HEK293 (cell line): ENCODE results near the gene CEND1.

Source experiments
- CTCF ChIA-PET: fragments of 350-600 bp; formaldehyde crosslinking; extraction: SDS; loops from one replicate; lab custom pipeline; 2021; ENCODE audit warnings: antibody characterized with exemption; lab: Yijun Ruan, JAX
- POLR2A ChIA-PET: fragments of 300-600 bp; formaldehyde crosslinking; extraction: SDS; loops from one replicate; lab custom pipeline; 2020; ENCODE audit warnings: antibody characterized with exemption, inconsistent platforms; lab: Yijun Ruan, JAX
- H3K27ac ChIP-seq: fragments of 200-500 bp; sonication (Bioruptor generic); 2 replicates; pipeline ENCODE4 v1.5.1; 2014; ENCODE audit warnings: low read depth, low read length, control low read depth, inconsistent platforms; ENCODE audit errors: extremely low read depth
- H3K36me3 ChIP-seq, 2 experiments: fragments of 200-500 bp in 1 of 2; sonication (Bioruptor generic) in 1 of 2; 1 replicate in 1 of 2; 2 replicates in 1 of 2; pipeline ENCODE4 v1.5.1; 2014 to 2017; ENCODE audit warnings: inconsistent platforms in 2 of 2, low read length in 2 of 2; ENCODE audit not compliant: control insufficient read depth in 2 of 2, insufficient read depth in 1 of 2
- H3K4me1 ChIP-seq: fragments of 200-500 bp; sonication (Bioruptor generic); 2 replicates; pipeline ENCODE4 v1.5.1; 2014; ENCODE audit warnings: mild to moderate bottlenecking, low read length, inconsistent platforms; ENCODE audit not compliant: control insufficient read depth, insufficient read depth
- H3K4me3 ChIP-seq: 2 replicates; pipeline ENCODE4 v1.5.1; 2011; ENCODE audit warnings: low read depth, mild to moderate bottlenecking, control low read depth, low read length, moderate library complexity
- H3K9me3 ChIP-seq: fragments of 200-500 bp; sonication (Bioruptor generic); 2 replicates; pipeline ENCODE4 v1.5.1; 2014; ENCODE audit warnings: low read depth, low read length, inconsistent platforms; ENCODE audit not compliant: control insufficient read depth, insufficient read depth
- BCL11A ChIP-seq: fragments of 450-650 bp; formaldehyde crosslinking; IDR thresholded peaks from 2 replicates; pipeline ENCODE4 v1.5.1; 2016; ENCODE audit warnings: low read depth, missing biosample characterization, missing genetic modification characterization
- EGR2 ChIP-seq: fragments of 450-650 bp; formaldehyde crosslinking; IDR thresholded peaks from 2 replicates; pipeline ENCODE4 v1.5.1; 2016; ENCODE audit warnings: low read depth, missing biosample characterization, missing genetic modification characterization
- GLIS1 ChIP-seq: fragments of 450-650 bp; formaldehyde crosslinking; IDR thresholded peaks from 2 replicates; pipeline ENCODE4 v1.5.1; 2016; ENCODE audit warnings: missing biosample characterization, missing genetic modification characterization
- GLIS2 ChIP-seq: fragments of 450-650 bp; formaldehyde crosslinking; IDR thresholded peaks from 2 replicates; pipeline ENCODE4 v1.5.1; 2016; ENCODE audit warnings: missing biosample characterization, missing genetic modification characterization
- KLF1 ChIP-seq: fragments of 450-650 bp; formaldehyde crosslinking; IDR thresholded peaks from 2 replicates; pipeline ENCODE4 v1.5.1; 2016; ENCODE audit warnings: missing biosample characterization, missing genetic modification characterization
- KLF10 ChIP-seq: fragments of 450-650 bp; IDR thresholded peaks from 2 replicates; pipeline ENCODE4 v1.5.1; 2018; ENCODE audit warnings: missing biosample characterization, mild to moderate bottlenecking, missing genetic modification characterization
- KLF7 ChIP-seq: fragments of 450-650 bp; formaldehyde crosslinking; IDR thresholded peaks from 2 replicates; pipeline ENCODE4 v1.5.1; 2016; ENCODE audit warnings: missing biosample characterization, missing genetic modification characterization, borderline replicate concordance
- KLF9 ChIP-seq: fragments of 450-650 bp; formaldehyde crosslinking; IDR thresholded peaks from 2 replicates; pipeline ENCODE4 v1.5.1; 2016; ENCODE audit warnings: missing biosample characterization, missing genetic modification characterization, low read depth
- SCRT1 ChIP-seq: fragments of 450-650 bp; formaldehyde crosslinking; IDR thresholded peaks from 2 replicates; pipeline ENCODE4 v1.5.1; 2016; ENCODE audit warnings: missing biosample characterization, missing genetic modification characterization, borderline replicate concordance
- SCRT2 ChIP-seq: fragments of 450-650 bp; formaldehyde crosslinking; IDR thresholded peaks from 2 replicates; pipeline ENCODE4 v1.5.1; 2016; ENCODE audit warnings: missing biosample characterization, missing genetic modification characterization
- SP3 ChIP-seq: fragments of 450-650 bp; formaldehyde crosslinking; IDR thresholded peaks from 2 replicates; pipeline ENCODE4 v1.5.1; 2016; ENCODE audit warnings: missing biosample characterization, missing genetic modification characterization
- WT1 ChIP-seq: fragments of 450-650 bp; formaldehyde crosslinking; IDR thresholded peaks from 2 replicates; pipeline ENCODE4 v1.5.1; 2016; ENCODE audit warnings: missing biosample characterization, missing genetic modification characterization
- ZFP3 ChIP-seq: fragments of 450-650 bp; formaldehyde crosslinking; IDR thresholded peaks from 2 replicates; pipeline ENCODE4 v1.5.1; 2016; ENCODE audit warnings: low read depth, missing biosample characterization, missing genetic modification characterization
- ZIC2 ChIP-seq: fragments of 450-650 bp; formaldehyde crosslinking; IDR thresholded peaks from 2 replicates; pipeline ENCODE4 v1.5.1; 2016; ENCODE audit warnings: missing biosample characterization, missing genetic modification characterization
- ZNF114 ChIP-seq: fragments of 450-650 bp; formaldehyde crosslinking; IDR thresholded peaks from 2 replicates; pipeline ENCODE4 v1.5.0; 2017; ENCODE audit warnings: missing biosample characterization, missing genetic modification characterization
- ZNF169 ChIP-seq: fragments of 450-650 bp; formaldehyde crosslinking; IDR thresholded peaks from 2 replicates; pipeline ENCODE4 v1.5.1; 2016; ENCODE audit warnings: missing biosample characterization, missing genetic modification characterization
- ZNF2 ChIP-seq: fragments of 450-650 bp; formaldehyde crosslinking; IDR thresholded peaks from 2 replicates; pipeline ENCODE4 v1.5.1; 2016; ENCODE audit warnings: missing biosample characterization, missing genetic modification characterization
- ZNF211 ChIP-seq: fragments of 450-650 bp; formaldehyde crosslinking; IDR thresholded peaks from 2 replicates; pipeline ENCODE4 v1.5.1; 2016; ENCODE audit warnings: low read depth, missing biosample characterization, missing genetic modification characterization
- ZNF221 ChIP-seq: fragments of 450-650 bp; formaldehyde crosslinking; IDR thresholded peaks from 2 replicates; pipeline ENCODE4 v1.5.1; 2017; ENCODE audit warnings: missing biosample characterization, missing genetic modification characterization, borderline replicate concordance
- ZNF341 ChIP-seq: fragments of 450-650 bp; formaldehyde crosslinking; IDR thresholded peaks from 2 replicates; pipeline ENCODE4; 2016; ENCODE audit warnings: low read depth, missing biosample characterization, missing genetic modification characterization
- ZNF416 ChIP-seq: fragments of 450-650 bp; formaldehyde crosslinking; IDR thresholded peaks from 2 replicates; pipeline ENCODE4 v1.5.1; 2016; ENCODE audit warnings: missing biosample characterization, missing genetic modification characterization
- ZNF548 ChIP-seq: fragments of 450-650 bp; formaldehyde crosslinking; IDR thresholded peaks from 2 replicates; pipeline ENCODE4 v1.5.1; 2016; ENCODE audit warnings: missing biosample characterization, missing genetic modification characterization
- ZNF549 ChIP-seq: fragments of 450-650 bp; IDR thresholded peaks from 2 replicates; pipeline ENCODE4 v1.5.1; 2018; ENCODE audit warnings: missing biosample characterization, missing genetic modification characterization, mild to moderate bottlenecking, inconsistent platforms, moderate library complexity
- ZNF560 ChIP-seq: fragments of 450-650 bp; formaldehyde crosslinking; IDR thresholded peaks from 2 replicates; pipeline ENCODE4 v1.5.1; 2017; ENCODE audit warnings: missing biosample characterization, missing genetic modification characterization, borderline replicate concordance
- ZNF596 ChIP-seq: fragments of 450-650 bp; IDR thresholded peaks from 2 replicates; pipeline ENCODE4 v1.5.0; 2018; ENCODE audit warnings: missing biosample characterization, mild to moderate bottlenecking, missing genetic modification characterization, moderate library complexity
- ZNF664 ChIP-seq: fragments of 450-650 bp; formaldehyde crosslinking; IDR thresholded peaks from 2 replicates; pipeline ENCODE4 v1.5.1; 2016; ENCODE audit warnings: missing biosample characterization, missing genetic modification characterization
- ZNF76 ChIP-seq: fragments of 450-650 bp; formaldehyde crosslinking; IDR thresholded peaks from 2 replicates; pipeline ENCODE4; 2016; ENCODE audit warnings: low read depth, missing biosample characterization, missing genetic modification characterization, borderline replicate concordance
- ZNF768 ChIP-seq: fragments of 450-650 bp; formaldehyde crosslinking; IDR thresholded peaks from 2 replicates; pipeline ENCODE4 v1.5.1; 2018; ENCODE audit warnings: missing biosample characterization, mild to moderate bottlenecking, missing genetic modification characterization
- ZNF785 ChIP-seq: fragments of 450-650 bp; formaldehyde crosslinking; IDR thresholded peaks from 2 replicates; pipeline ENCODE4 v1.5.1; 2016; ENCODE audit warnings: missing biosample characterization, missing genetic modification characterization
- ZNF792 ChIP-seq: fragments of 450-650 bp; formaldehyde crosslinking; IDR thresholded peaks from 2 replicates; pipeline ENCODE4 v1.5.1; 2016; ENCODE audit warnings: missing biosample characterization, missing genetic modification characterization
- ZSCAN16 ChIP-seq: fragments of 450-650 bp; formaldehyde crosslinking; IDR thresholded peaks from 2 replicates; pipeline ENCODE4 v1.5.1; 2016; ENCODE audit warnings: missing biosample characterization, missing genetic modification characterization
- ZSCAN30 ChIP-seq: fragments of 450-650 bp; IDR thresholded peaks from 2 replicates; pipeline ENCODE4 v1.5.1; 2018; ENCODE audit warnings: missing biosample characterization, mild to moderate bottlenecking, missing genetic modification characterization, moderate library complexity
- TF ChIP-seq, protein P1 (sequence below): fragments of 450-650 bp; formaldehyde crosslinking; IDR thresholded peaks from 2 replicates; pipeline ENCODE4 v1.5.1; 2016; ENCODE audit warnings: missing biosample characterization, missing genetic modification characterization
- TF ChIP-seq, protein P2 (sequence below): fragments of 450-650 bp; formaldehyde crosslinking; IDR thresholded peaks from 2 replicates; pipeline ENCODE4 v1.5.1; 2016; ENCODE audit warnings: missing biosample characterization, missing genetic modification characterization, borderline replicate concordance

The CEND1 gene

GRCh38 chr11:838441-839279 lies 48.8 kb upstream of the CEND1 start:
- ChIA-PET CTCF (interaction anchor here (0.7 kb wide), 3 partner anchors 10 to 319 kb away, joined by 3 to 4 read pairs (median 3); no protein-coding TSS in a partner anchor), POLR2A (interaction anchor here (0.6 to 15.0 kb wide), 5 partner anchors 7 to 33 kb away, joined by 3 to 202 read pairs (median 5); partner anchors contain the start of genes CD151, CRACR2B, PNPLA2 and RPLP2)
- no peak overlapping the region for H3K27ac ChIP-seq
- peaks cover 0 to 63% of the 10 kb centered on the region in 2 experiments; a peak in 1 of 3 replicates for H3K36me3 ChIP-seq
- no peaks in the 10 kb centered on the region; the same call in 1 of the 2 replicates for H3K4me1 ChIP-seq
- no peaks in the 10 kb centered on the region for H3K9me3 ChIP-seq
- H3K4me3 ChIP-seq = no peak overlapping the region
- TF ChIP-seq SP3 (tag by site-specific recombination) (peak; percentile 61), GLIS1 (tag by site-specific recombination) (no peak), ZNF549 (tag by site-specific recombination) (no peak), KLF10 (peak; percentile 91), BCL11A (tag by site-specific recombination) (peak; percentile 22; the same call in 1 of the 2 replicates), ZNF768 (no peak), ZNF341 (tag by site-specific recombination) (peak; percentile 14; the same call in 1 of the 2 replicates), KLF9 (peak; percentile 67), ZFP3 (tag by site-specific recombination) (no peak), ZIC2 (tag by site-specific recombination) (peak; percentile 30; the same call in 1 of the 2 replicates), KLF7 (tag by site-specific recombination) (peak; percentile 76; the same call in 1 of the 2 replicates), ZNF785 (no peak), KLF1 (tag by site-specific recombination) (peak; percentile 78), SCRT2 (tag by site-specific recombination) (peak; percentile 92), EGR2 (tag by site-specific recombination) (no peak), ZNF2 (tag by site-specific recombination) (no peak), ZNF114 (tag by site-specific recombination) (no peak), ZNF664 (tag by site-specific recombination) (peak; percentile 49; the same call in 1 of the 2 replicates), SCRT1 (tag by site-specific recombination) (peak; percentile 78), ZSCAN30 (0 out of 2 replicates have a peak, but pooled peaks have one; percentile 17), ZNF416 (tag by site-specific recombination) (no peak), ZNF169 (tag by site-specific recombination) (no peak), ZNF560 (tag by site-specific recombination) (no peak), ZNF76 (no peak), ZNF548 (tag by site-specific recombination) (no peak), ZNF596 (tag by site-specific recombination) (no peak), ZSCAN16 (tag by site-specific recombination) (peak; percentile 39; the same call in 1 of the 2 replicates), ZNF221 (tag by site-specific recombination) (no peak), ZNF211 (tag by site-specific recombination) (no peak), GLIS2 (tag by site-specific recombination) (peak; percentile 45), WT1 (tag by site-specific recombination) (no peak), ZNF792 (tag by site-specific recombination) (no peak)
- TF ChIP-seq, protein P1, sequence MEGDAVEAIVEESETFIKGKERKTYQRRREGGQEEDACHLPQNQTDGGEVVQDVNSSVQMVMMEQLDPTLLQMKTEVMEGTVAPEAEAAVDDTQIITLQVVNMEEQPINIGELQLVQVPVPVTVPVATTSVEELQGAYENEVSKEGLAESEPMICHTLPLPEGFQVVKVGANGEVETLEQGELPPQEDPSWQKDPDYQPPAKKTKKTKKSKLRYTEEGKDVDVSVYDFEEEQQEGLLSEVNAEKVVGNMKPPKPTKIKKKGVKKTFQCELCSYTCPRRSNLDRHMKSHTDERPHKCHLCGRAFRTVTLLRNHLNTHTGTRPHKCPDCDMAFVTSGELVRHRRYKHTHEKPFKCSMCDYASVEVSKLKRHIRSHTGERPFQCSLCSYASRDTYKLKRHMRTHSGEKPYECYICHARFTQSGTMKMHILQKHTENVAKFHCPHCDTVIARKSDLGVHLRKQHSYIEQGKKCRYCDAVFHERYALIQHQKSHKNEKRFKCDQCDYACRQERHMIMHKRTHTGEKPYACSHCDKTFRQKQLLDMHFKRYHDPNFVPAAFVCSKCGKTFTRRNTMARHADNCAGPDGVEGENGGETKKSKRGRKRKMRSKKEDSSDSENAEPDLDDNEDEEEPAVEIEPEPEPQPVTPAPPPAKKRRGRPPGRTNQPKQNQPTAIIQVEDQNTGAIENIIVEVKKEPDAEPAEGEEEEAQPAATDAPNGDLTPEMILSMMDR (tag by site-specific recombination) = peak; percentile 65
- TF ChIP-seq, protein P2, sequence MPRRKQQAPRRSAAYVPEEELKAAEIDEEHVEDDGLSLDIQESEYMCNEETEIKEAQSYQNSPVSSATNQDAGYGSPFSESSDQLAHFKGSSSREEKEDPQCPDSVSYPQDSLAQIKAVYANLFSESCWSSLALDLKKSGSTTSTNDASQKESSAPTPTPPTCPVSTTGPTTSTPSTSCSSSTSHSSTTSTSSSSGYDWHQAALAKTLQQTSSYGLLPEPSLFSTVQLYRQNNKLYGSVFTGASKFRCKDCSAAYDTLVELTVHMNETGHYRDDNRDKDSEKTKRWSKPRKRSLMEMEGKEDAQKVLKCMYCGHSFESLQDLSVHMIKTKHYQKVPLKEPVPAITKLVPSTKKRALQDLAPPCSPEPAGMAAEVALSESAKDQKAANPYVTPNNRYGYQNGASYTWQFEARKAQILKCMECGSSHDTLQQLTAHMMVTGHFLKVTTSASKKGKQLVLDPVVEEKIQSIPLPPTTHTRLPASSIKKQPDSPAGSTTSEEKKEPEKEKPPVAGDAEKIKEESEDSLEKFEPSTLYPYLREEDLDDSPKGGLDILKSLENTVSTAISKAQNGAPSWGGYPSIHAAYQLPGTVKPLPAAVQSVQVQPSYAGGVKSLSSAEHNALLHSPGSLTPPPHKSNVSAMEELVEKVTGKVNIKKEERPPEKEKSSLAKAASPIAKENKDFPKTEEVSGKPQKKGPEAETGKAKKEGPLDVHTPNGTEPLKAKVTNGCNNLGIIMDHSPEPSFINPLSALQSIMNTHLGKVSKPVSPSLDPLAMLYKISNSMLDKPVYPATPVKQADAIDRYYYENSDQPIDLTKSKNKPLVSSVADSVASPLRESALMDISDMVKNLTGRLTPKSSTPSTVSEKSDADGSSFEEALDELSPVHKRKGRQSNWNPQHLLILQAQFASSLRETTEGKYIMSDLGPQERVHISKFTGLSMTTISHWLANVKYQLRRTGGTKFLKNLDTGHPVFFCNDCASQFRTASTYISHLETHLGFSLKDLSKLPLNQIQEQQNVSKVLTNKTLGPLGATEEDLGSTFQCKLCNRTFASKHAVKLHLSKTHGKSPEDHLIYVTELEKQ (tag by site-specific recombination) = no peak
